ENCODE measurements around the gene DLEC1. TPM values are rescaled to one million over a fixed set of nuclear protein-coding genes. Genes with fewer than 3 reads are reported as not detected.

The DLEC1 gene
- total and polyA plus RNA-seq, 7 donors: 0.16 to 0.60 (median 0.41) TPM

DNA sequence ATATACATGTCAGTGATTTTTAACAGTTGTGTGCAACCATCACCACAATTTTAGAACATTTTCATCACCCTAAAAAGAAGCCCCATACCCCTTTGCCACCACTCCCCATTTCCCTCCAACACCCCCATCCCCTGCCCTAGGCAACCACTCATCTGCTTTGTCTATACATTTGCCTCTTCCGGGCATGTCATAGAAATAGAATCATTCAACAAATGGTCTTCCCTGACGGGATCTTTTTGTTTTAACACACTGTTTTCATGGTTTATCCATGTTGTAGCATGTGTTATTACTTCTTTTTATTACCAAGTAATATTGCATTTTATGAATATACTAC lies 44.4 kb upstream of the DLEC1 start:
- 30 to 73% methylated on average over 2 of the region's 2 CpGs for WGBS, 2 donors
- TF ChIP-seq POLR2A (IDR thresholded peaks at IDR 0.05) (no peak), POLR2AphosphoS5 (IDR thresholded peaks at IDR 0.05) (no peak), EP300 (IDR thresholded peaks at IDR 0.05) (no peak)
- TF ChIP-seq, protein P1, sequence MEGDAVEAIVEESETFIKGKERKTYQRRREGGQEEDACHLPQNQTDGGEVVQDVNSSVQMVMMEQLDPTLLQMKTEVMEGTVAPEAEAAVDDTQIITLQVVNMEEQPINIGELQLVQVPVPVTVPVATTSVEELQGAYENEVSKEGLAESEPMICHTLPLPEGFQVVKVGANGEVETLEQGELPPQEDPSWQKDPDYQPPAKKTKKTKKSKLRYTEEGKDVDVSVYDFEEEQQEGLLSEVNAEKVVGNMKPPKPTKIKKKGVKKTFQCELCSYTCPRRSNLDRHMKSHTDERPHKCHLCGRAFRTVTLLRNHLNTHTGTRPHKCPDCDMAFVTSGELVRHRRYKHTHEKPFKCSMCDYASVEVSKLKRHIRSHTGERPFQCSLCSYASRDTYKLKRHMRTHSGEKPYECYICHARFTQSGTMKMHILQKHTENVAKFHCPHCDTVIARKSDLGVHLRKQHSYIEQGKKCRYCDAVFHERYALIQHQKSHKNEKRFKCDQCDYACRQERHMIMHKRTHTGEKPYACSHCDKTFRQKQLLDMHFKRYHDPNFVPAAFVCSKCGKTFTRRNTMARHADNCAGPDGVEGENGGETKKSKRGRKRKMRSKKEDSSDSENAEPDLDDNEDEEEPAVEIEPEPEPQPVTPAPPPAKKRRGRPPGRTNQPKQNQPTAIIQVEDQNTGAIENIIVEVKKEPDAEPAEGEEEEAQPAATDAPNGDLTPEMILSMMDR (IDR thresholded peaks at IDR 0.05): no peak
- Histone ChIP-seq H3K9me3 (no peaks in the 10 kb centered on the region), H3K27me3 (no peaks in the 10 kb centered on the region), H3K4me1 (peaks cover 0 to 40% (median 28%) of the 10 kb centered on the region in 4 donors), H3K36me3 (no peaks in the 10 kb centered on the region), H3K27ac (peak overlapping the region; percentile 69 to 81 (median 77)), H3K4me3 (peak overlapping the region; percentile 50 to 63 (median 56))
- intact Hi-C loops (cut with DNase I): no loop called here
- no peak for DNase-seq

GRCh38 chr3:37995652-37996641 lies 43.1 kb upstream of the DLEC1 start:
- Histone ChIP-seq H3K27ac (no peak overlapping the region), H3K27me3 (no peaks in the 10 kb centered on the region), H3K4me1 (peaks cover 0 to 40% (median 28%) of the 10 kb centered on the region in 4 donors), H3K36me3 (no peaks in the 10 kb centered on the region), H3K4me3 (no peak overlapping the region), H3K9me3 (no peaks in the 10 kb centered on the region)
- WGBS, 2 donors: 79 to 85% methylated on average over 10 of the region's 10 CpGs
- intact Hi-C loops (cut with DNase I): no loop called here
- TF ChIP-seq, protein P1 (IDR thresholded peaks at IDR 0.05): no peak
- TF ChIP-seq POLR2AphosphoS5 (IDR thresholded peaks at IDR 0.05): no peak
- TF ChIP-seq POLR2A (IDR thresholded peaks at IDR 0.05): no peak
- no peak for TF ChIP-seq EP300 (IDR thresholded peaks at IDR 0.05)
- DNase-seq: peak; percentile 58

- Histone ChIP-seq H3K36me3 (peaks cover 0 to 7% (median 0%) of the 10 kb centered on the region in 4 donors), H3K4me3 (no peak overlapping the region), H3K9me3 (no peaks in the 10 kb centered on the region), H3K27me3 (no peaks in the 10 kb centered on the region), H3K27ac (peak overlapping the region in 2 of 4 donors; percentile 24 to 27), H3K4me1 (peaks cover 0 to 40% (median 28%) of the 10 kb centered on the region in 4 donors)
- intact Hi-C loops (cut with DNase I): no loop called here
- peak; percentile 87 for DNase-seq
- TF ChIP-seq EP300 (IDR thresholded peaks at IDR 0.05): no peak
- TF ChIP-seq, protein P1 (IDR thresholded peaks at IDR 0.05): peak; percentile 59 to 87 (median 82)
- 42 to 51% methylated on average over 7 of the region's 7 CpGs for WGBS, 2 donors
Observed at GRCh38 chr3:37996785-37997301, 42.2 kb upstream of the DLEC1 start.

DNA sequence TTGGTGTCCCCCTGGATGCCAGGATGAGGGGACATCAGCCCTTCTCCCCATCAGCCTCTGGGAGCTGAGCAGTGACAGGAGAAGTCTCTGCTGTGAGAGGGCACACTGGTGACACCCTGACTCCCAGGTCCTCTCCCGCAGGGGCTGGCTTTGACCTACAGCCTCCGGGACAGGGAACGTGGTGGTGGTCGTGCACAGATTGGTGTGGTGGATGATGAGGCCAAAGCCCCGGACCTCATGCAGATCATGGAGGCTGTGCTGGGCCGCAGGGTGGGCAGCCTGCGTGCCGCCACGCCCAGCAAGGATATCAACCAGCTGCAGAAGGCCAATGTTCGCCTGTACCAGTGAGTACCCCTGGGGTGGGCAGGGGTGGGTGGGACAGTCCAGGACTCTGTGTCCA lies 41.7 kb upstream of the DLEC1 start:
- intact Hi-C loops (cut with DNase I): no loop called here
- Histone ChIP-seq H3K27ac (peak overlapping the region; percentile 24 to 90 (median 56)), H3K9me3 (no peaks in the 10 kb centered on the region), H3K36me3 (peaks cover 0 to 12% (median 0%) of the 10 kb centered on the region in 4 donors), H3K27me3 (no peaks in the 10 kb centered on the region), H3K4me1 (peaks cover 0 to 40% (median 28%) of the 10 kb centered on the region in 4 donors), H3K4me3 (no peak overlapping the region)
- TF ChIP-seq POLR2AphosphoS5 (IDR thresholded peaks at IDR 0.05) (no peak), EP300 (IDR thresholded peaks at IDR 0.05) (no peak), POLR2A (IDR thresholded peaks at IDR 0.05) (no peak)
- TF ChIP-seq, protein P1 (IDR thresholded peaks at IDR 0.05): no peak
- peak; percentile 66 for DNase-seq
- WGBS, 2 donors: 88 to 92% methylated on average over 10 of the region's 10 CpGs
